NCI-H128 (cell line): Measurements from ENCODE around the gene IL12A.

Experiments used
- DNase-seq: peaks from one replicate; lab custom pipeline; 2025; ENCODE audit not compliant: unreplicated experiment; lab: John Stamatoyannopoulos, UW

The IL12A gene

GRCh38 chr3:159989973-159990846 is 1.6 kb downstream of the IL12A start:
- no peak for DNase-seq

- DNase-seq = no peak
Measured at GRCh38 chr3:159991591-159991990, 3.0 kb downstream of the IL12A start.

GRCh38 chr3:159992589-159992988 is 4.0 kb downstream of the IL12A start:
- DNase-seq = no peak

GRCh38 chr3:159994182-159994581 is 5.5 kb downstream of the IL12A start:
- no peak for DNase-seq

DNA sequence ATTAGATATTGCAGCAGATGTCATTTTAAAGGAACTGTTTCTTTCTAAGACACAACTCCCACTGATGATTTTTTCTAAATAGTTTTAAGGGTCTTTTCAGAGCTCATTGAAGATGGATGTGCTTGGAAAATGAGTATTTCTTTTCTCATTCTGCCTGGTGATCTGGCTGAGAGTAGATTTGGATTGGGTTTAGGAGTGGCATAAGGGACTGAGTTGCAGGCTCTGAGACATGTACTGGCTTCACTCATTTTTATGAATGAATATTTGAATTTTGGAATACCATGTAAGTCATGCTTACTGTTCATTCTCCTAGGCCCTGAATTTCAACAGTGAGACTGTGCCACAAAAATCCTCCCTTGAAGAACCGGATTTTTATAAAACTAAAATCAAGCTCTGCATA is 6.5 kb downstream of the IL12A start:
- no peak for DNase-seq

DNA sequence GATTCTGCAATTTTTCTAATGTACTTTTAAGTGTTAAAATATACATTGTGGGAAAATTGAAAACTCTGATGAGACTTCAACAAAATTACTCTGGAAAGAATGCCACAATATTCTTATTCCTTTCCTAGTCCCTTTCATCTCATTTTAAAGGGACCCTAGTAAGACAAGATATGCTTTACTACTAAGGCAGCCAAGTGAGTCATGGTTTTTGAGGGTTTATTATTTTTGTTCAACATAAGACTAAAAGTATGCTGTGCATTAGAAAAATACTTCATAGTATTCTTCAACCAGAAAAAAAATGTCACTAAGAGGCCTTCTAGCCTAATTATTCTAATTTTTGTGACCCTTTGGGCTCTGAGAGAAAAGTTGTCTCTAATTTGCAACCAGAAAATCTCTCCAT is 7.4 kb downstream of the IL12A start:
- no peak for DNase-seq

GRCh38 chr3:159996959-159997358 is 8.3 kb downstream of the IL12A start:
- no peak for DNase-seq

- no peak for DNase-seq
Measured at GRCh38 chr3:160001148-160001760, 12.6 kb downstream of the IL12A start.

DNA sequence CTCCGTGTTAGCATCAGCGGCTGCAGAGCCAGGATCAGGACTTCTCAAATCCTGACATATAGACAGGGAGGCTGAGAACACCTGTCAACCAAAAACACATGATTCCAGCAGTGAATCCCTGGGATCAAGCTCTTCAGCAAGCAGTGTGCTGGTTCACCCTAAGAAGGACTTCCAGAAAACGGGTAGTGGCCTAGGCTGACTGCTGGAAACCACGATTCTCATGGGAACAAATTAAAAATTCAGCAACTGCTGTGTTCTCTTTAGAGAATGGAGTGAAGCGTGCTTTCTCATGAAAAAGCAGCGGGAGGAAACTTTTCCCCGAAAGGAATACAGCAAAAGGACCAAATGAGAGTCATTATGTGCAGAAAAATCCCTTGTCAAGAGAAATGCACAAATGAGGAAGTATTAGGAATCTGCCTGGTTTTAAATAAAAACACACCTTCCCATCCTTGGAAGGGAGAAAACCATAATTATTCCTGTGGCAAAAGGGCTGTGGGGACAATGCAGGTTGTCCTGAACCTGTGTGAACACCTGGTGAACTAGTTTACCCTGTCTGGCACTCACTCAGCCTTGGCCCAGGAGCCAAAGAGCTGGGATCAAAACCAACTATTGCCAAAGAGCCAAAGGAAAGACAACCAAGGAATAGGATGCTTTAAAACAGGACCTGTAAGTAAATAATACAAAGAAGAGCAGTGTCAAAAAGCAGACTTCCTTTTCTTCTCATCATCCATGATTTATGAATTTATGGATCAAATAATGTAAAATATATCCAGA is 13.4 kb downstream of the IL12A start:
- DNase-seq = no peak

- no peak for DNase-seq
Measured at GRCh38 chr3:160003520-160004128, 15.0 kb downstream of the IL12A start.

DNA sequence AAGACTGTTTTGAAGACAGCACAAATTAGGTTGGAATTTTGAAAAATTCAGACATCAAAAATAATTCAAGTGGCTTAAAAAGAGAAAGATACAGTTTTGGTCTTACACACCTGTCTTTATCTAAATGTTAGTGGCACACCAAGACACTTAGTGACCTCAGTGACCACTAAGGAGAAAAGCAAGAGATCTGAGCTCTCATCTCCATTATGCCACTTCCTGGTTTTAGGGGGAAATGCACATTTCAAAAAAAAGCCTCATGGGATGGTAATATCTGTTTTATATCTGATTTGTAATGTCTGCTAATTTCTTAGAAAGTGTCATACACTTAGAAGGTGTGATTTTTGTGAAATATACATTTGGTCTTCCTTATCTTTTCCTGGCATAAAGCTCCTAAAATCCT is 16.4 kb downstream of the IL12A start:
- no peak for DNase-seq

- peak; percentile 31 for DNase-seq
Measured at GRCh38 chr3:160006282-160007163, 17.9 kb downstream of the IL12A start.

- no peak for DNase-seq
Measured at GRCh38 chr3:160008961-160009360, 20.3 kb downstream of the IL12A start.

DNA sequence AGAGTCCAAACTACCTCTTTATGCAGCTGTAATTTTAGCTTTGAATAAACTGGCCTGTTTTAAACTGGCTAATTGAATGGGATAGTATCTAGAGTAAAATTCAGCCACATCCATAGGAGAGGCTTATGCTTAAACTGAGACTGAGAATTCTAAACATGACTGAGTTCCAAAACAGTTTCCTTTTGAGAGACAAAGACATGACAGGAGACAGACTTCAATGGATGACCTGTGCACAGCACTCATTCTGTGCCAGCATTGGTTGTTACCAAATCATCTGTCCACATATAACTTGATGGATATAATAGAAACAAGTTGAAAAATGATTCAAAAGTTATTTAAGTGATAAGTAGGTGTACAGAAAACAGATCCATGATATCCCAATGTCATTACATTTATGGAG is 20.9 kb downstream of the IL12A start:
- no peak for DNase-seq

- no peak for DNase-seq
Measured at GRCh38 chr3:160010578-160010977, 21.9 kb downstream of the IL12A start.

DNA sequence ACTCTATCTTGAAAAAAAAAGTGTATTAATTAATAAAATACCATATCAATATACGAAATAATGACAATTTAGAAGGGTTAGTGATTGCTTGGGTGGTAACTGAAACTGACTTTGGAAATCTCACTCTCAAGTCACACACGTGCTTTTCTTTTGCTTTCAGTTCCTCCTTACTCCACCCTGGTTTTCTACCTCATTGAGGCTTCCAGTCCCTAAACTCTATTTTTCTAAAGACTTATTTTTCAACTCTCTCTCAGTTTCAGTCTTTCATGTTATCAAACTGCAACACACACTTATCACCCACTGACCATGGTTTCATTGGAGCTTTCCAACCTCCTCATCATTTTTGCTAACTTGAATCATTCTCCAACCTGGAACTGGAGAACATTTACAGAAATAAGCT is 23.5 kb downstream of the IL12A start:
- no peak for DNase-seq

DNA sequence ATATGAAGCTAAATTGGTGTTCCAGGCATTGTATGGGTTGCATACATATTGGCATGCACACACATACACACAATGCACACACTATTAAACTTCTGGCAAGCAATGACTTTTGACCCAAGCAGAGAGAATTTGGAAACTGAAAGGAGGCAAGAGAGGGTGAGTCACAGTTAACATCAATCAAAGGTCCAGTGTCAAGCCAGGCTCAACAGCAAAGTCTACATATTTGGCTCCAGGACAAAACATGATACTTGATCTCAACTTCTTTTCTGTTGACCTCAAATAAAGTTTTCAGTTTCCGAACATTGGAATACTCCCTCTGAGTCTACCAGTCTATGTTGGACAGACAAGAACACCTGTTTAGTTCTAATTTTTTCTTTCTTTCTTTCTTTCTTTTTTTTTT is 28.3 kb downstream of the IL12A start:
- DNase-seq = no peak

DNA sequence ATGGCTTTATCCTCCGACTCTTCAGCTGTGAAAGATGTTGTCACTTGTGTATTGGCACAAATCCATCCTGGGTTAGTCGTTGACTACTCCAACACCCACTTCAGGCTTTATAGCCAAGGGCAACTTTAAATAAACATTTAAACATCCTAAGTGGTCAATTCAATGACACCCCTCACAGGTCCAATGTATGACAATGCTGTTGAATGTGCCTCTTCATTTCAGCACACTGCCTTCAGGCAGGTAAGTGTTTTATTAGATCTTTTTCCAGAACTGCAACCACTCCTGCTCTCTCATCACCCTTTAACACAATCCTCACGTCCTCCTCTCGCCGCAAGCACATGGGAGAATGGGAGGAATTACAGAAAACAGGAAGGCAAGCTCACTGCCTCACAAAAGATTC is 30.3 kb downstream of the IL12A start:
- peak; percentile 75 for DNase-seq

GRCh38 chr3:160020057-160020711 is 31.5 kb downstream of the IL12A start:
- DNase-seq = no peak

- DNase-seq = no peak
Measured at GRCh38 chr3:160022068-160022467, 33.4 kb downstream of the IL12A start.
